Liver (tissue), 9 donors: ENCODE results near the gene PDXDC1. TPM values are rescaled to one million over a fixed set of nuclear protein-coding genes. Genes with fewer than 3 reads are reported as not detected.

Experiments used
- DNase-seq: peaks from one replicate; pipeline ENCODE4 v3.0.0-alpha.2; 2017; ENCODE audit warnings: low spot score
- H3K27ac ChIP-seq, 2 donors: one replicate each; pipeline ENCODE4 v1.7.0; 2013; ENCODE audit warnings: inconsistent platforms in 2 of 2, low read length in 2 of 2, control low read depth in 1 of 2, low read depth in 1 of 2, mild to moderate bottlenecking in 1 of 2
- H3K27me3 ChIP-seq, 4 donors: one replicate each; pipeline versions ENCODE4 v1.6.1 to v1.7.0; 2013; ENCODE audit warnings: low read length in 3 of 4, inconsistent platforms in 1 of 4, mild to moderate bottlenecking in 1 of 4, moderate library complexity in 1 of 4; ENCODE audit not compliant: control insufficient read depth in 4 of 4, insufficient read depth in 4 of 4
- H3K36me3 ChIP-seq, 4 donors: one replicate each; pipeline versions ENCODE4 v1.6.1 to v1.7.0; 2013; ENCODE audit warnings: low read length in 3 of 4, mild to moderate bottlenecking in 3 of 4, low read depth in 1 of 4, moderate library complexity in 1 of 4; ENCODE audit not compliant: control insufficient read depth in 4 of 4, insufficient read depth in 3 of 4
- H3K4me1 ChIP-seq, 4 donors: one replicate each; pipeline versions ENCODE4 v1.6.1 to v1.7.0; 2013; ENCODE audit warnings: low read length in 3 of 4, mild to moderate bottlenecking in 3 of 4, moderate library complexity in 1 of 4; ENCODE audit not compliant: control insufficient read depth in 4 of 4, insufficient read depth in 4 of 4
- H3K4me3 ChIP-seq, 3 donors: one replicate each; pipeline versions ENCODE4 v1.6.1 to v1.7.0; 2013; ENCODE audit warnings: low read length in 3 of 3, control low read depth in 1 of 3, low read depth in 1 of 3, mild to moderate bottlenecking in 1 of 3
- H3K9ac ChIP-seq, 2 donors: one replicate each; pipeline ENCODE4 v1.7.0; 2013; ENCODE audit warnings: low read length in 2 of 2, mild to moderate bottlenecking in 2 of 2, moderate library complexity in 2 of 2, control low read depth in 1 of 2, low read depth in 1 of 2
- H3K9me3 ChIP-seq, 4 donors: one replicate each; pipeline versions ENCODE4 v1.6.1 to v1.7.0; 2013; ENCODE audit warnings: low read length in 3 of 4; ENCODE audit not compliant: control insufficient read depth in 4 of 4
- EGR1 ChIP-seq, 2 donors: IDR thresholded peaks; 2 replicates each; pipeline ENCODE4 v1.6.1; 2016 to 2018; ENCODE audit warnings: antibody characterized with exemption in 2 of 2, low read depth in 2 of 2
- FOXA1 ChIP-seq: IDR thresholded peaks from 2 replicates; pipeline ENCODE4 v1.6.1; 2016; ENCODE audit warnings: antibody characterized with exemption
- GABPA ChIP-seq, 2 donors: IDR thresholded peaks in 1 of 2; conservative IDR thresholded peaks in 1 of 2; 2 replicates each; pipeline ENCODE4 v1.6.1; 2016; ENCODE audit warnings: antibody characterized with exemption in 2 of 2, mild to moderate bottlenecking in 1 of 2, moderate library complexity in 1 of 2
- HNF4G ChIP-seq: IDR thresholded peaks from 2 replicates; pipeline ENCODE4 v1.6.1; 2016; ENCODE audit warnings: antibody characterized with exemption
- JUND ChIP-seq, 2 donors: IDR thresholded peaks; 2 replicates each; pipeline ENCODE4 v1.6.1; 2016; ENCODE audit warnings: antibody characterized with exemption in 2 of 2
- NR2F2 ChIP-seq: IDR thresholded peaks from 2 replicates; pipeline ENCODE4 v1.6.1; 2016; ENCODE audit warnings: antibody characterized with exemption
- RAD21 ChIP-seq, 2 donors: IDR thresholded peaks; 2 replicates each; pipeline ENCODE4 v1.6.1; 2016; ENCODE audit warnings: antibody characterized with exemption in 2 of 2, mild to moderate bottlenecking in 2 of 2
- RXRA ChIP-seq, 2 donors: IDR thresholded peaks; 2 replicates each; pipeline ENCODE4 v1.6.1; 2017 to 2018; ENCODE audit warnings: antibody characterized with exemption in 2 of 2, mild to moderate bottlenecking in 1 of 2
- SP1 ChIP-seq: IDR thresholded peaks from 2 replicates; pipeline ENCODE4 v1.6.1; 2018; ENCODE audit warnings: antibody characterized with exemption, mild to moderate bottlenecking
- TAF1 ChIP-seq: conservative IDR thresholded peaks from 2 replicates; pipeline ENCODE4 v1.6.1; 2016; ENCODE audit warnings: antibody characterized with exemption, mild to moderate bottlenecking
- WGBS: extraction: QIAGEN DNeasy Blood & Tissue Kit; methylation state at CpG from one replicate; pipeline ENCODE4 v1.1.7; 2013; 5-methylcytosine and 5-hydroxymethylcytosine counted together
- polyA plus RNA-seq, 2 donors: library from polyadenylated mRNA; stranded (reverse) in 1 of 2; unstranded in 1 of 2; fragments of 200-250 nt in 1 of 2; fragments of >200 nt in 1 of 2; fragmentation: Nextera tagmentation in 1 of 2; extraction: Ambion mirVana in 1 of 2; gene quantifications; one replicate each; pipeline versions ENCODE4 v1.2.1 to v1.2.3, GENCODE V29; 2013 to 2015
- total RNA-seq, 2 donors: library from RNA; depleted of rRNA; stranded (reverse); fragments of >200 nt; gene quantifications; one replicate each; pipeline ENCODE4 v1.2.3, GENCODE V29; 2014
- TF ChIP-seq, protein P1 (sequence below): fragments of 150-350 bp; IDR thresholded peaks from 2 replicates; pipeline ENCODE4 v1.5.1; 2017; ENCODE audit warnings: improper control_type of control experiment, low read depth, low read length; ENCODE audit not compliant: missing input control
- TF ChIP-seq, protein P2 (sequence below): IDR thresholded peaks from 2 replicates; pipeline ENCODE4 v1.6.1; 2016; ENCODE audit warnings: antibody characterized with exemption
- TF ChIP-seq, protein P3 (sequence below): IDR thresholded peaks from 2 replicates; pipeline ENCODE4 v1.6.1; 2016; ENCODE audit warnings: antibody characterized with exemption
- TF ChIP-seq, protein P4 (sequence below): IDR thresholded peaks from 2 replicates; pipeline ENCODE4 v1.6.1; 2016; ENCODE audit warnings: antibody characterized with exemption, mild to moderate bottlenecking
- donor health status: healthy.
- donor health status: healthy.
- donor health status: healthy.
- donor health status: healthy.
- donor health status: healthy.

Gene PDXDC1
- total and polyA plus RNA-seq, 4 donors: 44.7 to 165 (median 58.0) TPM

DNA sequence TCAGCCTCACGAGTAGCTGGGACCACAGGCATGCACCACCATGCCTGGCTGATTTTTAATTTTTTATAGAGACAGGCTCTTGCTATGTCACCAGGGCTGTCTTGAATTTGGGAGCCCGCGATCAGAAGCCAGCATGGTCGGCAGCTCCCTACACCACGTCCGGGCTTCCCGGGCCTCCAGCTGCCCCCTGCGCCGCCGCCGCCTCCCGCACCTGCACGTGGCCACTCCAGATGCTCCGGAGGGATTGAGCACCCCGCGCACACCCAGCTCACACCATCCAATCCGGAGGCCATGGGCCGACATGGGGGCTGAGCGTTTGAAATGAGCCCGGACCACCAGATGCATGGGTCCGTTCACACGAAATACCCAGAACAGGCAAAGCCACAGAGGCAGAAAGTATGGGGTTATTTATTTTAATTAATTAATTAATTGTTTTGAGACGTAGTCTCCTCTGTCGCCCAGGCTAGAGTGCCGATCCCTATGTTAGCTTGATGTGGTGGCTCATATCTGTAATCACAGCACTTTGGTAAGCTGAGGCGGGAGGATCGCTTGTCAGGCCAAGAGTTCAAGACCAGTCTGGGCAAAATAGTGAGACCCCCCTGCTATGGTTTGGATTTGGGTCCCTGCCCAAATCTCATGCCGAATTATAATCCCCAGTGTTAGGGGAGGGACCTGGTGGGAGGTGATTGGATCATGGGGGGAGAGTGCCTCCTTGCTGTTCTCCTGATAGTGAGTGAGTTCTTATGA, 17.1 kb upstream of the PDXDC1 start:
- no peak overlapping the region for H3K4me3 ChIP-seq
- no peak overlapping the region for H3K9ac ChIP-seq
- no peaks in the 10 kb centered on the region for H3K27me3 ChIP-seq
- no peaks in the 10 kb centered on the region for H3K9me3 ChIP-seq
- DNase-seq: no peak
- H3K27ac ChIP-seq: no peak overlapping the region
- WGBS: 95% methylated on average over 28 of the region's 28 CpGs
- no peaks in the 10 kb centered on the region for H3K36me3 ChIP-seq
- TF ChIP-seq NR2F2 (no peak), TAF1 (no peak), RXRA (IDR thresholded peaks at IDR 0.05) (no peak), JUND (IDR thresholded peaks at IDR 0.05) (no peak), SP1 (no peak), GABPA (IDR thresholded peaks at IDR 0.05 in 1 of 2, conservative IDR thresholded peaks at IDR 0.05 in 1 of 2) (no peak), RAD21 (IDR thresholded peaks at IDR 0.05) (no peak), FOXA1 (no peak)
- TF ChIP-seq, protein P1, sequence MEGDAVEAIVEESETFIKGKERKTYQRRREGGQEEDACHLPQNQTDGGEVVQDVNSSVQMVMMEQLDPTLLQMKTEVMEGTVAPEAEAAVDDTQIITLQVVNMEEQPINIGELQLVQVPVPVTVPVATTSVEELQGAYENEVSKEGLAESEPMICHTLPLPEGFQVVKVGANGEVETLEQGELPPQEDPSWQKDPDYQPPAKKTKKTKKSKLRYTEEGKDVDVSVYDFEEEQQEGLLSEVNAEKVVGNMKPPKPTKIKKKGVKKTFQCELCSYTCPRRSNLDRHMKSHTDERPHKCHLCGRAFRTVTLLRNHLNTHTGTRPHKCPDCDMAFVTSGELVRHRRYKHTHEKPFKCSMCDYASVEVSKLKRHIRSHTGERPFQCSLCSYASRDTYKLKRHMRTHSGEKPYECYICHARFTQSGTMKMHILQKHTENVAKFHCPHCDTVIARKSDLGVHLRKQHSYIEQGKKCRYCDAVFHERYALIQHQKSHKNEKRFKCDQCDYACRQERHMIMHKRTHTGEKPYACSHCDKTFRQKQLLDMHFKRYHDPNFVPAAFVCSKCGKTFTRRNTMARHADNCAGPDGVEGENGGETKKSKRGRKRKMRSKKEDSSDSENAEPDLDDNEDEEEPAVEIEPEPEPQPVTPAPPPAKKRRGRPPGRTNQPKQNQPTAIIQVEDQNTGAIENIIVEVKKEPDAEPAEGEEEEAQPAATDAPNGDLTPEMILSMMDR: no peak
- TF ChIP-seq, protein P2, sequence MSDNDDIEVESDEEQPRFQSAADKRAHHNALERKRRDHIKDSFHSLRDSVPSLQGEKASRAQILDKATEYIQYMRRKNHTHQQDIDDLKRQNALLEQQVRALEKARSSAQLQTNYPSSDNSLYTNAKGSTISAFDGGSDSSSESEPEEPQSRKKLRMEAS: no peak
- TF ChIP-seq, protein P3, sequence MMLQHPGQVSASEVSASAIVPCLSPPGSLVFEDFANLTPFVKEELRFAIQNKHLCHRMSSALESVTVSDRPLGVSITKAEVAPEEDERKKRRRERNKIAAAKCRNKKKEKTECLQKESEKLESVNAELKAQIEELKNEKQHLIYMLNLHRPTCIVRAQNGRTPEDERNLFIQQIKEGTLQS: no peak
- TF ChIP-seq, protein P4, sequence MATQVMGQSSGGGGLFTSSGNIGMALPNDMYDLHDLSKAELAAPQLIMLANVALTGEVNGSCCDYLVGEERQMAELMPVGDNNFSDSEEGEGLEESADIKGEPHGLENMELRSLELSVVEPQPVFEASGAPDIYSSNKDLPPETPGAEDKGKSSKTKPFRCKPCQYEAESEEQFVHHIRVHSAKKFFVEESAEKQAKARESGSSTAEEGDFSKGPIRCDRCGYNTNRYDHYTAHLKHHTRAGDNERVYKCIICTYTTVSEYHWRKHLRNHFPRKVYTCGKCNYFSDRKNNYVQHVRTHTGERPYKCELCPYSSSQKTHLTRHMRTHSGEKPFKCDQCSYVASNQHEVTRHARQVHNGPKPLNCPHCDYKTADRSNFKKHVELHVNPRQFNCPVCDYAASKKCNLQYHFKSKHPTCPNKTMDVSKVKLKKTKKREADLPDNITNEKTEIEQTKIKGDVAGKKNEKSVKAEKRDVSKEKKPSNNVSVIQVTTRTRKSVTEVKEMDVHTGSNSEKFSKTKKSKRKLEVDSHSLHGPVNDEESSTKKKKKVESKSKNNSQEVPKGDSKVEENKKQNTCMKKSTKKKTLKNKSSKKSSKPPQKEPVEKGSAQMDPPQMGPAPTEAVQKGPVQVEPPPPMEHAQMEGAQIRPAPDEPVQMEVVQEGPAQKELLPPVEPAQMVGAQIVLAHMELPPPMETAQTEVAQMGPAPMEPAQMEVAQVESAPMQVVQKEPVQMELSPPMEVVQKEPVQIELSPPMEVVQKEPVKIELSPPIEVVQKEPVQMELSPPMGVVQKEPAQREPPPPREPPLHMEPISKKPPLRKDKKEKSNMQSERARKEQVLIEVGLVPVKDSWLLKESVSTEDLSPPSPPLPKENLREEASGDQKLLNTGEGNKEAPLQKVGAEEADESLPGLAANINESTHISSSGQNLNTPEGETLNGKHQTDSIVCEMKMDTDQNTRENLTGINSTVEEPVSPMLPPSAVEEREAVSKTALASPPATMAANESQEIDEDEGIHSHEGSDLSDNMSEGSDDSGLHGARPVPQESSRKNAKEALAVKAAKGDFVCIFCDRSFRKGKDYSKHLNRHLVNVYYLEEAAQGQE: no peak
- peaks cover 0 to 24% (median 14%) of the 10 kb centered on the region in 4 donors for H3K4me1 ChIP-seq

DNA sequence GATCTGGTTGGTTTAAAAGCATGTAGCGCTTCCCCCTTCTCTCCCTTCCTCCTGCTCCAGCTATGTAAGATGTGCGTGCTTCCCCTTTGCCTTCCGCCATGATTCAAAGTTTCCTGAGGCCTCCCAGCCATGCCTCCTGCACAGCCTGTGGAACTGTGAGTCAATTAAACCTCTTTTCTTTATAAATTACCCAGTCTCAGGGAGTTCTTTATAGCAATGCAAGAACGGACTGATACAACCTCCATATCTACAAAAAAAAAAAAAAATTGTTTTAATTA, 16.6 kb upstream of the PDXDC1 start:
- no peak for DNase-seq
- no peak for TF ChIP-seq EGR1 (IDR thresholded peaks at IDR 0.05; ENCODE audit: low read depth in 2 of 2)
- no peak for TF ChIP-seq HNF4G
- TF ChIP-seq, protein P1: no peak
- Histone ChIP-seq H3K9me3 (no peaks in the 10 kb centered on the region), H3K27me3 (no peaks in the 10 kb centered on the region), H3K4me1 (peaks cover 0 to 24% (median 14%) of the 10 kb centered on the region in 4 donors), H3K4me3 (no peak overlapping the region), H3K36me3 (no peaks in the 10 kb centered on the region), H3K27ac (no peak overlapping the region), H3K9ac (no peak overlapping the region)
- WGBS: 90% methylated on average over 4 of the region's 4 CpGs
